T follicular helper cell (primary cell): ENCODE data around the gene GDF10.

Experiments
- DNase-seq: peaks from one replicate; pipeline ENCODE4 v3.0.0-alpha.2; 2020; ENCODE audit warnings: low read depth

Gene GDF10

GRCh38 chr10:47294501-47294900 is 5.5 kb upstream of the GDF10 start:
- no peak for DNase-seq

DNA sequence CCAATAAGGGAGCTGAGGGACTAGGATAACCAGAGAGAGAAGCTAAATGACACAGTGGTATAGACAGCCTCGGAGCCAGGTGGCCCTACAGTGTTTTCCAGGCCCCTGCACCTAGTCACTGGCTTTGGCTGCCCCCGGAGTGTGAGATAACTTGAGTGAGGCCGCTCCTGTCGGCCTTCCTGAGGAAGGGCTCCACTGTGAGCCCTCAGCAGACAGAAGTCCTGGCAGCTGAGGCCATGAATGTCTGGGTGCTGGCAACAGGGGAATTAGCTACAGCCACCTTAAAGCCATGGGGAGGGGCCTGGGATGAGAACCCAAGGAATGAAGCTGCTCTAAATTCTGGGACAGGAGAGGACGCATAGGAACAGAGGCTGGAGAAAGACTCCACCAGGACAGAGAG is 4.6 kb upstream of the GDF10 start:
- no peak for DNase-seq

GRCh38 chr10:47296156-47296894 is 3.7 kb upstream of the GDF10 start:
- DNase-seq: no peak

DNA sequence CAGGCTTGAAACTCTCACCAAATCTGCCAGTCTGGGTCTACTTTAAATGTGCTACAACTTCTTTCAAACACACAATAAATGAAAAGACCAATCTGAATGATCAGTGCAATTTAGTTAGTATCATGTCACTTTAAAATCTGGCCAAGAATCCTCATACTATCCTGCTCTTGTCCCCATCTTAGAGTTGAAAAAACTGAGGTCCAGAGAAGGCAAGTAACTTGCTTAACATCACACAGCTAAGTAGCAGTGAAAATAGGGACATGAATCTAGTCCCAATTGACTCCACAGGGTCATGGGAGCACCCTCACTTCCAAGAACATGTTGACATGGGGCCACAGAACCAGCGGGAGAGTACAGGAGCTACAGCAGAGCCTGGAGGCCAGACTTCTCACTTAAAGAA is 3.1 kb upstream of the GDF10 start:
- no peak for DNase-seq

- no peak for DNase-seq
Measured at GRCh38 chr10:47297866-47298540, 2.0 kb upstream of the GDF10 start.

- no peak for DNase-seq
Measured at GRCh38 chr10:47298715-47299114, 1.3 kb upstream of the GDF10 start.

DNA sequence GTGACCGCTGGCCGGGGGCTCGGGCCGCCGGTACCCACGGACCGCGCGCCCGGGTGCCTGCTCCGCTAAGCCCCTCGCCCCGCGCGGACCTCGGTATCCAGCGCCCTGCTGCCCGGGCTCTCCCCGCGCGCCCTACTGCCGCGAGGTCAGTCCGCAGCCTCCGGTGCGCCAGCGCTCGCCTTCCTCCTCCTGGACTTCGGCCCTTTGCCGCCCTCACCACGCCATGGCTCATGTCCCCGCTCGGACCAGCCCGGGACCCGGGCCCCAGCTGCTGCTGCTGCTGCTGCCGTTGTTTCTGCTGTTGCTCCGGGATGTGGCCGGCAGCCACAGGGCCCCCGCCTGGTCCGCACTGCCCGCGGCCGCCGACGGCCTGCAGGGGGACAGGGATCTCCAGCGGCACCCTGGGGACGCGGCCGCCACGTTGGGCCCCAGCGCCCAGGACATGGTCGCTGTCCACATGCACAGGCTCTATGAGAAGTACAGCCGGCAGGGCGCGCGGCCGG is 483 bp downstream of the GDF10 start:
- no peak for DNase-seq

DNA sequence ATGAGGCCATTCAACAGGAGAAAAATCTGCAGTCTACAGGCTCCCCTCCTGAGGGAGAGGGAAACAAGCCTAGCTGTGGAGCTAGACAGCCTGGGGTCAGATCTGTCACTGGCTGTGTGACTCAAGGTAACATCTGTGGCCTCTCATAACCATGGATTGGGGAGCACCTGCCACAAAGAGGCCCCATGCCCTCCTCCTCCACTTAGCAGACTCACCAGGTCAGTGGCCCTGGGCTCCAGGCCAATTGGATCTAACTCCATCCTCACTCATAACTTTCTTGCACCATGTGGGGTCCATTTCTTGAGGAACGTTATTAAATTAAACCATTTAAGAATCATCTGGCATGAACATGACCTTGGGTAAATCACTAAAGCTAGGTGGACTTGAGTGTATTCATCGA is 1.8 kb downstream of the GDF10 start:
- no peak for DNase-seq

DNA sequence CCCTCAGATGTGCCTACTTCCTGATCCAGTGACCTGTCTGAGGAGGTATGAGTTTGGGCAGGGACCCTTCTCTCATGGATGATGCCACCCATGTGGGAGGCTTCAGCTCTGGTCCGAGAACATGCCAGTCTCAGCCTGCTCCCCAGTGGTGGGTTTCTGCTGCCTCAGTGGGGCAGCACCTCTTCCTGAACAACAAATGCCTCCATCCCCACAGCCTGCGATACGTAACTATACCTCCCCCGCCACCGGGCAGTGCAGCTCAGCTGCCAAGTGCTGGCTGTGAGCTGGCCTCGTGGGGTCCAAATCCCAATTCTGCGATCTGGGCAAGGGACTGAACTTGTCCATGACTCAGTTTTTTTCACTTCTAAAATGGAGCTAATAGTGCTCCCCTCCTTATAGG is 3.1 kb downstream of the GDF10 start:
- DNase-seq: no peak

GRCh38 chr10:47303866-47304265 is 3.9 kb downstream of the GDF10 start:
- no peak for DNase-seq

GRCh38 chr10:47305566-47305965 is 5.6 kb downstream of the GDF10 start:
- DNase-seq: no peak

- DNase-seq: no peak
Measured at GRCh38 chr10:47306387-47307210, 6.6 kb downstream of the GDF10 start.

DNA sequence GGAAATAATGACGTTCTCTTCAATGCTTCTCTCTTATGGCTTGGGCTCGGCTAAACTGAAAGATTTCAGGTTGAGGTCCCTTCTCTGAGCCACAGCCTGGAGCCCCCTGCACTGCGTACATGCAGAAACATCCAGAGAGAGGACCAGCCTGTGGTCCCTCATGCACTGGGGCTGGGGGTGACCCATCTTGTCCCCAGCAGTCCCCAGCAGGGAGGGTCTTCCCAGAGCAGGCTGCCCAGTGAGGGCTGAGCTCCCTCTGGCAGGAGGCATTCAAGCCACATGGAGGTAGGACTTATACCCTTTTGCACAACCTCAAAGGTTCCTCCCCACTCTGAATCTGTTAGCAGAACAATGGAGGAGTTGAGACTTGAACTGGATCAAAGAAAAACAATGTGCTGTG is 7.4 kb downstream of the GDF10 start:
- no peak for DNase-seq

- no peak for DNase-seq
Measured at GRCh38 chr10:47308775-47309174, 8.8 kb downstream of the GDF10 start.

- DNase-seq: no peak
Measured at GRCh38 chr10:47309408-47310089, 9.6 kb downstream of the GDF10 start.

DNA sequence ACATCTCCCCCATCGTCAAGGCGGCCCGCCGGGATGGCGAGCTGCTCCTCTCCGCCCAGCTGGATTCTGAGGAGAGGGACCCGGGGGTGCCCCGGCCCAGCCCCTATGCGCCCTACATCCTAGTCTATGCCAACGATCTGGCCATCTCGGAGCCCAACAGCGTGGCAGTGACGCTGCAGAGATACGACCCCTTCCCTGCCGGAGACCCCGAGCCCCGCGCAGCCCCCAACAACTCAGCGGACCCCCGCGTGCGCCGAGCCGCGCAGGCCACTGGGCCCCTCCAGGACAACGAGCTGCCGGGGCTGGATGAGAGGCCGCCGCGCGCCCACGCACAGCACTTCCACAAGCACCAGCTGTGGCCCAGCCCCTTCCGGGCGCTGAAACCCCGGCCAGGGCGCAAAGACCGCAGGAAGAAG is 10.1 kb downstream of the GDF10 start:
- DNase-seq: no peak

- DNase-seq: peak; percentile 42
Measured at GRCh38 chr10:47311193-47311931, 11.4 kb downstream of the GDF10 start.

DNA sequence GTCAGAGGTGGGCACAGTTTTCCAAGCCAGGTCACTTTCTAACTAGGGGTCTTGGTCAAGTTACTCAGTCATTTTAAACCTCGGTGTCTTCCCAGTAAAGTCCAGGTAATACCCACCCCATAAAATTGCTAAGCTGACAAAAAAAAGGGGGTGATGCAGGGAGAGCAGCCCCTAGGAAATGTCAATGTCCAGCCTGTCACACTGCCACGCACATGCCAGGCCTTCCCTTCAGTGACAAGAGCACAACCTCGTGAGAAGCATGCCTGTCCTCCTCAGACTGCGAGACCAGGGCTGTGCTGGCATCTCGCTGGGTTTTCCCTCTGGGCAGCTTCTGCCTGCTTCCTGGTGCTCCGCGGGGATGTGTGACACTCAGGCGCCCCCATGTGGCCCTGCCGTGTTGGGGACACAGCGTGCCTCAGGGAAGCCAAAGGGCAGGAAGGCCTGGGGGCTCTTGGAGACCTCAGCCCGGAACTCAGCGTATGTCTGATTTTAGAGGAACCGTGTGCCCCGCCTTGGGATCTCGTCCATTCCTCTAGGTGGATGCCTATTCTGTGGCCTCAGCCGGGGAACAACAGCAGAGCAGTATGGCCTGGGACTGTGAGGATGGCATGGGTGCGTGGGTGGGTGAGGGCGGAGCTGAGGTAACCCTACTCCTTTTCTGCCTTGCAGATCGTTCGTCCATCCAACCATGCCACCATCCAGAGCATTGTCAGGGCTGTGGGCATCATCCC is 12.1 kb downstream of the GDF10 start:
- DNase-seq: peak; percentile 79

DNA sequence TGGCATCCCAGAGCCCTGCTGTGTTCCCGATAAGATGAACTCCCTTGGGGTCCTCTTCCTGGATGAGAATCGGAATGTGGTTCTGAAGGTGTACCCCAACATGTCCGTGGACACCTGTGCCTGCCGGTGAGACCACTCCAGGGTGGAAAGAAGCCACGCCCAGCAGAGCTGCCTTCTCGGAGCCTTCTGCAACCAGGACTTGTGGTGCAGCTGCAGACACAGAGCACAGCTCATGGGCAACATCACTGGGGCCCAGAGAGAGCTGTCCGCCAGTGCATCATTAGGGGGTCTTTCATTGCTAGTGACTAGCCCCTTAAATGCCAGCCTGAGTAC is 12.6 kb downstream of the GDF10 start:
- no peak for DNase-seq

DNA sequence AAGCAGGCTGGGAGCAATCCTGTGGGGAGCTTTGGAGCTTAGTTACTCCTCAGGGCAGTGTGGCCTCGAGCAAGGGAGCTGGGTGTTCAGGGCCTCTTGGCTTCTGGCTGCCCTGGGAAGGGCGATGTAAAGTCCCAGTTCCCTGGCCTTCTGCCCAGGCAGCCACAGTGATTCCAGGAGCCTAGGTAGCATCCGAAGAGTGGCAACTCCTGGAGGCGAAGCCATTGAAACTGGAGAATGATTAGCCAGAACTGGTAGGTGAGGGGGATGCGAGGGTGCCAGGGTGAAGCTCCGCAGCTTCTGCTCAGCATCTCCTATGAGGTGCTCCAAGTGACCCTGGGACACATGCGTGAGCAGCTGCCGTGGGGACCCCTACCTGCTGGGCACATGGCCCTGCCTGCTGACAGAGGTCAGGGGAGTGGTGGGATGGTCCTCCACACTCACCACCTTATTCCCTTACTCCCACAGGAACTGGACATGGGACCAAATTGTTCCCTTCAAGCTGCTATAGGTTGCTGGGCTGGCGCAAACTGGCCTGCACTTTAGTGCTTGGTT is 14.5 kb downstream of the GDF10 start:
- no peak for DNase-seq
